Forelimb muscle (tissue), 1 donor: Measurements from ENCODE around the gene SLC22A12. TPM values are rescaled to one million over a fixed set of nuclear protein-coding genes. Genes with fewer than 3 reads are reported as not detected.

ENCODE experiments used
- DNase-seq: peaks from one replicate; pipeline ENCODE4 v3.0.0-alpha.2; 2013; ENCODE audit warnings: low read depth
- polyA plus RNA-seq: library from polyadenylated mRNA; unstranded; fragments of 120-200 nt; gene quantifications from one replicate; pipeline ENCODE4 v1.2.1, GENCODE V29; 2013; ENCODE audit not compliant: insufficient read length

Gene SLC22A12
- polyA plus RNA-seq, 1 donor: not detected

- no peak for DNase-seq
Observed at GRCh38 chr11:64624883-64625481, 34.0 kb downstream of the SLC22A12 start.

- DNase-seq: no peak
Observed at GRCh38 chr11:64626637-64627036, 35.6 kb downstream of the SLC22A12 start.

GRCh38 chr11:64627371-64627770, 36.4 kb downstream of the SLC22A12 start:
- no peak for DNase-seq

GRCh38 chr11:64628596-64628995, 37.6 kb downstream of the SLC22A12 start:
- DNase-seq: no peak

- DNase-seq: no peak
Observed at GRCh38 chr11:64629103-64629502, 38.1 kb downstream of the SLC22A12 start.

- no peak for DNase-seq
Observed at GRCh38 chr11:64629796-64630562, 39.0 kb downstream of the SLC22A12 start.

- no peak for DNase-seq
Observed at GRCh38 chr11:64631675-64632074, 40.7 kb downstream of the SLC22A12 start.

- DNase-seq: no peak
Observed at GRCh38 chr11:64632237-64632636, 41.2 kb downstream of the SLC22A12 start.

- no peak for DNase-seq
Observed at GRCh38 chr11:64632654-64633053, 41.6 kb downstream of the SLC22A12 start.

GRCh38 chr11:64633555-64634159, 42.6 kb downstream of the SLC22A12 start:
- DNase-seq: no peak

- no peak for DNase-seq
Observed at GRCh38 chr11:64637334-64638017, 46.5 kb downstream of the SLC22A12 start.

GRCh38 chr11:64638018-64638665, 47.1 kb downstream of the SLC22A12 start:
- no peak for DNase-seq

GRCh38 chr11:64638829-64639228, 47.8 kb downstream of the SLC22A12 start:
- no peak for DNase-seq

GRCh38 chr11:64639885-64640284, 48.9 kb downstream of the SLC22A12 start:
- DNase-seq: no peak

- DNase-seq: no peak
Observed at GRCh38 chr11:64641596-64642417, 50.8 kb downstream of the SLC22A12 start.

- no peak for DNase-seq
Observed at GRCh38 chr11:64642418-64642735, 51.4 kb downstream of the SLC22A12 start.

- DNase-seq: no peak
Observed at GRCh38 chr11:64642871-64643255, 51.8 kb downstream of the SLC22A12 start.

- no peak for DNase-seq
Observed at GRCh38 chr11:64643256-64643881, 52.3 kb downstream of the SLC22A12 start.

- DNase-seq: no peak
Observed at GRCh38 chr11:64643920-64644646, 53.1 kb downstream of the SLC22A12 start.

GRCh38 chr11:64644647-64645275, 53.7 kb downstream of the SLC22A12 start:
- no peak for DNase-seq
